ENCODE results near the gene USB1.
A peak's percentile ranks its signal among the peaks of the same experiment; 100 is the strongest.
"Not testable (repeated sequence)": the region's sequence is repeated elsewhere in the genome, so short reads cannot be mapped to it uniquely, and the experiment has no call there.

USB1 gene

DNA sequence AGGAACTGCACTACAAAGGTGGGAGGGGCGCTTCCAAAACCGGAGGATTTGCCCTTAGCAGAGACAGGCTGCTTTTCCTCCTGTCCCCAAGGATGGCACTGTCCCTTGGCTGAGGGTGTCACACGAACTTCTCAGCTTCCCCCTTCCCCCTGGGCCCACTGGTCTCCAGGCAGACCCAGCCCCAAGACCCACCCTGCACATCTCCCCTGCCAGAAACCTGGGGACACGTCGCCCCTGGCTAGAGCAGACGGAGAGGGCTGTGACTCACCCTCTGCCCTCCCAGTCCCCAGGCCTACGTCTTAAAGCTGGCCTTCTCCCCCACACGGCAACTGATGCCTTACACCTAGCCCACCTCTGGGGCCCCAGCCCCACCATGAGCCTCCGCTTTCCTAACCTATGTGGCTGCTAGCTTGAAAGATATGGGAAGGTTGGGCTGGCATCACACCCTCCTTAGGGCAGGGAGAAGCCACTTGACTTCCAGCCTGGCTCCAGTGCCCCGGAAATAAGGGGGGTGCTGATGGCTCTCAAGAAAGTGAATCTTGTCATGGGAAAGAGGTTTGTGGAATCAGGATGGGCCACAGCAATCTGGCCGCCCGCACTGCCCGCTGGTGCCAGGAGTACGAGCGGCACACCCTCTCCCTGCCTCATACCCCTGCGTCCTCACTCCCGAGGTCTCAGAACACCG is 5.3 kb upstream of the USB1 start:
- no peak for DNase-seq (ENCODE audit: low read depth in 3 of 3)

DNA sequence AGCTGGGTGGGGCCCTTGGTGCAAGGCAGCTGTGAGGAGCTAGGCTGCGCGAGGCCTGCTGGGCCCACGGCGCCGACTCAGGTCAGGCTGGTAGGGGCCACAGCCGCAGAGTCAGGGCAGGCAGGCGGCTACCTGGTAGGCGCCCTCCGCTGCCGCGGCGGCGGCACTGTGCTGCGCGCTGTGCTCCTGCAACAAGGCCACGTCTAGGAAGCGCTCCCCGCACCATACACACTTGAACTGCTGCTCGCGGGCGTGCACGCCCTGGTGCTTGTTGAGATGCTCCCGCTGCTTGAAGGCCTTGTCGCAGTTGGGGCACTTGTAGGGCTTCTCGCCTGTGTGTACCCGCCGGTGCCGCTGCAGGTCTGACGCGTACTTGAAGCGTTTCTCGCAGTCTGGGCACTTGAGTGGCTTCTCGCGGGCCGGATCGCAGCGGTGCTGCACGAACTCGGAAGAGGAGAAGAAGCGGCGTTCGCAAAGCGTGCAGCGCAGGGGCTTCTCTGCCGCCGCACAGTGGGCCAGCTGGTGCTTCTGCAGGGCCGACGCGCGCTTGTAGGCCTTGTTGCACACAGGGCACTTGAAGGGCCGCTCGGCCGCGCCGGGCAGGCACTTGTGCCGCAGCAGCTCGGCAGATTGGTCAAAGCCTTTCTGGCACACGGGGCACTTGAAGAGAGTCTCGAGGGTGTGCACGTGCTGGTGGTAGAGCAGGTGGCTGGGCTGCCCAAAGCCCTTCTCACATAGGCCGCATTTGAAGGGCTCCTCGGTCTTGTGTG is 4.6 kb upstream of the USB1 start:
- no peak for DNase-seq (ENCODE audit: low read depth in 3 of 3)

DNA sequence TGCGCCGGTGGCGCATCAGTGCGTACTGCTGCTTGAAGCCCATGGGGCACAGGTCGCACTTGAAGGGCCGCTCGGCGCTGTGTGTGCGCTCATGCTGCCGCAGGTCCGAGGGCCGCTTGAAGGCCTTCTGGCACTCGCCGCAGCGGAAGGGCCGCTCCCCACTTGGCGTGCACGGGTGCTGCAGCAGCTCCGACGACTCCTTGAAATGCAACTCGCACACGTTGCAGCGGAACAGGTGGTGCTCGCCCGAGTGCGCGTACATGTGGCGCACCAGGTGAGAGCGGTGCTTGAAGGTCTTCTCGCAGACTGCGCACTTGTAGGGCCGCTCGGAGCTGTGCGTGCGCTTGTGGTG is 4.1 kb upstream of the USB1 start:
- DNase-seq (ENCODE audit: low read depth in 3 of 3): no peak

DNA sequence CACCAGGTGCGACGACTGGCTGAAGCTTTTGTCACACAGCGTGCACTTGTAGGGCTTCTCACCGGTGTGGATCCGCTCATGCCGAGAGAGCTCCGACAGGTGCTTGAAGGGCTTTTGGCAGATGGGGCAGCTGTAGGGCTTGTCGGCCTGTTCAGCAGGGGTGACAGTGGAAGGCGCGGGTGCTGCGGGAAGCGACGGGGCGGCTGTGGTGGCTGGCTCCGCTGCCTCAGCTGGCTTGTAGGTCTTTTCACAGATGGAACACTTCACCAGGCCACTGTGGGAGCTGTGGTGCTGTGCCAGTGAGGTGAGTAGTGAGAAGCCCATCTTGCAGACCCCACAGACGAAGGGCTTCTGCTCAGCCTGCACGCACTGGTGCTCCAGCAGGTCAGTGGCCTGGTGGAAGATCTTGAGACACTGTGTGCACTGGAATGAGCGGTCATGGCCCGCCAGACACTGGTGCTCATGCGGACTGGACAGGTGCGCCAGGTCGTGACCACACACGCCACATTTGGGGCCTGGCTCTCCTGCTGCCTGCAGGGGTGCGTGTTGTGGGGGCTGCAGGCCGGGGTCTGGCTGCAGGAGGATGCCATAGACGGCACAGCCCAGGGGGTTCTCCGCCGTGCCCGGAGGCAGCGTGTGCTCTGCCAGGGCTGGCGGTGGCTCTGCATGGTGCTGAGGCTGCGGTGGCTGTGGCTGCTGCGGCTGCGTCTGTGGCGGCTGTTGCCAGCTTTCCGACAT is 3.5 kb upstream of the USB1 start:
- no peak for DNase-seq (ENCODE audit: low read depth in 3 of 3)

DNA sequence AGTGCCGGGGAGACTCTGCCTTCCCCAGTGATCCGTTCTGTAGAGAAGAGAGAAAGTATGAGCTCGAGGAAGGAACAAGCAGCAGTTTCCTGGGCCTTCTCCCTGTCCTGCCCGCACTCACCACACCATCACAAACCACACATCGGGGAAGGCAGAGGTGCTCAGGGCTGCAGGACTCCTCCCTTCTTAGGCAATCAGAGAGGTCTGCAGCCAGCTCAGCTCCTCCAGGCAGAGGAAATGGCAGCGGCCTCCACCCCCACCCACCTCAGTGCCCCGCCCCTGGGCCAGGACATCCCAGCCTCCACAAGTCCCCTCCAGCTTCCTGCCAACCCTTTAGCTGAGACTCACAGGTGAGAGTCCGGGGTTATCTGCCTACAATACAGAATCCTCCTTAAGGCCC is 2.7 kb upstream of the USB1 start:
- peak in 1 of 3 donors; percentile 37 for DNase-seq (ENCODE audit: low read depth in 3 of 3)

DNA sequence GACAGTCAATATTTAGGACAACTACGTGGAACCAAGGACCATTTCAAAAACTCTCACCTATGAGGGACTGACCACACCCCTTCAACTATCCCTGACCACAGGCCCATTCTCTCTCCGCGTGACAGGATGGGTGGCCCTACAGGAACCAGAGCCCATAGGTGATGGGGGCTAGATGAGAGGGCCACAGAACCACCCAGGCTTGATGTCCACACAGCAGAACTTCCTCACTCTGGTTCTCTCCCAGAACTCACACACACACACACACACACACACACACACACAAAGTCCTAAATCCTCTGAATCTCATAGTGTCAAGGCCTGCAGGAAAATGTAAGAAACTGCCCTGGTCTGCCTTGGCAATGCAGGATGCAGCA is 2.2 kb upstream of the USB1 start:
- DNase-seq (ENCODE audit: low read depth in 3 of 3): no peak

DNA sequence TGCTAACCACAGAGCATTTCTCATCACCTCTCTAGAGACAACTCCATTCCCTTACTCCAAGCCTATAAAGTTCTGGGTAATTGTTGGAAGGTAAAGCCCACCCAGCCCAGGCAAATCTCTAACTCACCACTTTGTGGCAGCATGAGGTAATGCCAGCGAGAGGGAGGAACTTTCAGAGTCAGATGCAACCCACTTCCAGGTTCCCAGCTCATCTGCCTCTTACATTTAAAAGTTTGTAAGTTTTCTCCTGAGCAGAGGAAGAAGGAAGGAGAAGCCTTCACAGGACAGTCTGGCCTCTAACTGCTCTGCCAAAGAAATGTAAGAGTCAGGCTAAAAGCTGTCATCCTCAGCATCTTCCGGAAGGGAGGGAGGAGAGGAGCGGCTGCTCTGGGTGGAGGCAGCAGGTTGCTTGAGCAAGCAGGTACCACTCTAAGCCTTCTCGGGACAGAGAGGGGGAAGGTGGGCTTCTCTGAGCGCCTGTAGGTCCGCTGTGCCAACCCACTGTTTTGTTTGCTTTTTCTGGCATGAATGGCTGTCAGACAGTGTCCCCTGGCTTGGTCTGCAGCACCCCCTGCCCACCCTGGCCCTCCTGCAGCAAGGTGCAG is 1.7 kb upstream of the USB1 start:
- peak in 1 of 3 donors; percentile 19 for DNase-seq (ENCODE audit: low read depth in 3 of 3)

DNA sequence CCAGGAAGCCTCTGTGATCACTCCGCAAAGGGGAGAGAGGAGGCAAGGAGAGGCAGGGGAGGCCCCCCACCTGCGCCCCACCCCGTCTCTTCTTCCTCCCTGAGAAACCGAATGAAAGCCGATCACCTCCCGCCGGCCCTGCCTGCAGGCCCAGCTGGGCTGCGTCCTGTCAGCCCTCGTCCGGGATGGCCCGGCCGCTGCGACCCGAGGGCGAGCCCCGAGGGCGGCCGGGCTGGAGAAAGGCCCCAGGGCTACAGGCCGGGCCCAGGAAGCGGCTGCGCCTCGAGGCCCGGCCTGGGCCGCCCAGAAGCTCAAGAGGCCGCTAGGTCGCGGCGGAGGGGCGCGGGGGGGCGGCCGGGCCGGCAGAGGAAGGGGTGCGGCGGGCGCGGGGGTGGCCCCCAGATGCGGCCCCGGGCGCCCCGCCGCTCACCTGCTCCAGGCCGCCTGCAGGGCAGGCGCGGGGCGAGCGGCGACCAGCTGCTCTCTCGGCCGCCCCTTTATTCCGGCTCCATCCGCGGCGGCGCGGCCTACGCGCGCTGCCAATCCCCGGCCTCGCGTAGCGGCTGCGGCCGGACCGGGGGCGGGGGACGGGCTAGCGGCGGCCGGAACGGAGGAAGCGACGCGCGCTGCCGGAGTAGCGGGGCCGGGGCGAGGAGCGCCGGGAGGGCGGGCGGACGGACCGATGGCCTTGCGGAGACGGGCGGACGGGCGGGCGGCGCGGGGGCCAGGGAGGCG is 1.1 kb upstream of the USB1 start, which contains the start of gene ZNF319:
Gene ZNF319, minus strand, starts transcription at position 702 of the 735 bp plus-strand sequence. CDS start 2,407 bp downstream, outside the sequence.
- DNase-seq (ENCODE audit: low read depth in 3 of 3): no peak

DNA sequence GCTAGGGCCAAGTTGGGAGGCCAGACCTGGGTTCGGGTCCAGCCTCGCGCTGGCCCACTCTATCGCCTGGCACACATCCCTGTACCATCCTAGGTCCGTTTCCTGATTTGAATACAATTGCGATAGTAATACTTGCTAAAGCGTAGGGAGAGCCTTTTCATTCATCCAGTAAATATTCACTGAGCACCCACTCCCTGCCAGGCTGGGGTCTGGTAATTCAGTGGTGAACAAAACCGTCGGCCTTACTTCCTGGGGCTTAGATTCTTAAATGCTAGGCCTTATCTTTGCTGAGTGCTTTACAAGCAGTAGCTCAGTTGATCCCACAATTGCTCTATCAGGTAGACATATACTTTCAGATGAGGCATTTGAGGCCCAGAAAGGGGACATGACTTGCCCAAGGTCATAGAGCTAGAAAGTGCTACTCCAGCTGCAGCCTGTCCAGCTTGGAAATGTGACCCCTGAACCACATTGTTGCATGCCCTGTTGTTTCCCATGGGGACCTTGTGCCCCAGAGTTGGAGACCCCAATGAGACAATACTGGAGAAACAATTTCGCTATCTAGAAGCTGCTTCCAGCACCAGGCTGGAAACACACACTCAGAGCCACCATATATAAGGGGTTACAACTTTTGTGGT is 691 bp downstream of the USB1 start:
- DNase-seq (ENCODE audit: low read depth in 3 of 3): no peak

DNA sequence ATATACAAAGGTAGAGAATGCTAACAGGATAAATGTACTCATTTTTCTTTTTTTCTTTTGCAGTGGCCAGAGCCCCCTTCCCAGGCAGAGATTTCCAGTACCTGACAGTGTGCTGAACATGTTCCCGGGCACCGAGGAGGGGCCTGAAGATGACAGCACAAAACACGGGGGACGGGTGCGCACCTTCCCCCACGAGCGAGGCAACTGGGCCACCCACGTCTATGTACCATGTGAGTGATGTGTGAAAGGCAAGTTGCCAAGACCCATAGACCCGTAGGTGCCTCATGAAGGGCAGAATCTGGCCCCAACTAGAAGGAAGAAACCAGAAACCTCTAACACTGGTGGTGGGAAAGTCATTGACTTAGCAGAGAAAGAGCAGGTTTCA is 1.2 kb downstream of the USB1 start:
- no peak for DNase-seq (ENCODE audit: low read depth in 3 of 3)

DNA sequence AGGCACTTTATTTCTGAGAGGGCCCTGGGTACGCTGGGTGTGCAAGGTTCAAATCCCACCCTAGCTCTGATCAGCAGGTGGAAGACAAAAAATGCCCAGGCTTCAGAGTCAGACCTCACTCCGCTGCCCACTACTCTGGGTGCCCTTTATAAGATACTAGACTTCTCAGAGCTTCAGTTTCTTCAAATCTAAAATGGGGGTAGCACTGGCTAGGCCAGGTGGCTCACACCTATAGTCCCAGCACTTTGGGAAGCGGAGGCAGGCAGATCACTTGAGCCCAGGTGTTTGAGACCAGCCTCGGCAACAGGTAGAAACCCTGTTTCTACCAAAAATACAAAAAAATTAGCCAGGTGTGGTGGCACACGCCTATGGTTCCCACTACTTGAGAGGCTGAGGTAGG is 1.7 kb downstream of the USB1 start:
- no peak for DNase-seq (ENCODE audit: low read depth in 3 of 3)

DNA sequence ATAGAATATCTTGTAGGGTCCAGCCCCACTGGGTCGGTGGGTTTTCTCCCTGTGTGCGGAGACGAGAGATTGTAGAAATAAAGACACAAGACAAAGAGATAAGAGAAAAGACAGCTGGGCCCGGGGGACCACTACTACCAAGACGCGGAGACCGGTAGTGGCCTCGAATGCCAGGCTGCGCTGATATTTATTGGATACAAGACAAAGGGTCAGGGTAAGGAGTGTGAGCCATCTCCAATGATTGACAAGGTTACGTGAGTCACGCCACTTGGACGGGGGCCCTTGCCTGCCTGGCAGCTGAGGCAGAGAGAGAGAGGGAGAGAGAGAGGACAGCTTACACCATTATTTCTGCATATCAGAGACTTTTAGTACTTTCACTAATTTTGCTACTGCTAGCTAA is 3.5 kb downstream of the USB1 start:
- not testable (repeated sequence) for DNase-seq (ENCODE audit: low read depth in 3 of 3)

DNA sequence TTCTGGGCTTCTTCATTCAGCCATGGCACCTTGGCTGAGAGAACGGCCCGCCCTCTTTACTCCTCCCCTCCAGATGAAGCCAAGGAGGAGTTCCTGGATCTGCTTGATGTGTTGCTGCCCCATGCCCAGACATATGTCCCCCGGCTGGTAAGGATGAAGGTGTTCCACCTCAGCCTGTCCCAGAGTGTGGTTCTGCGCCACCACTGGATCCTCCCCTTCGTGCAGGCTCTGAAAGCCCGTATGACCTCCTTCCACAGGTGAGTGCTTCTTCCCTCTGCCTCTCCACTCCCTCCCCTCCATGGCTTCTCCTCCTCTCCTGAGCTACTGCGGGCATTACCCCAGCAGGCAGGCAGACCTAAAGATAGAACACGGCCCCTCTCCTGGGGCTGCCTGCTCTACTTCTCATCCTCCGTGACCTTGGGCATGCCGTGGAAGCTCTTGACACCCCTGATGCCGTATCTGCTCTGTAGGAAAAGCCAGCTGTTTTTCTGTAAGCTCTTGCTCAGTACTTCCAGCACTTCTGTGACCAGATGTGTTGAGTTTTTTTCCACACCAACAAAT is 8.7 kb downstream of the USB1 start:
- no peak for DNase-seq (ENCODE audit: low read depth in 3 of 3)

DNA sequence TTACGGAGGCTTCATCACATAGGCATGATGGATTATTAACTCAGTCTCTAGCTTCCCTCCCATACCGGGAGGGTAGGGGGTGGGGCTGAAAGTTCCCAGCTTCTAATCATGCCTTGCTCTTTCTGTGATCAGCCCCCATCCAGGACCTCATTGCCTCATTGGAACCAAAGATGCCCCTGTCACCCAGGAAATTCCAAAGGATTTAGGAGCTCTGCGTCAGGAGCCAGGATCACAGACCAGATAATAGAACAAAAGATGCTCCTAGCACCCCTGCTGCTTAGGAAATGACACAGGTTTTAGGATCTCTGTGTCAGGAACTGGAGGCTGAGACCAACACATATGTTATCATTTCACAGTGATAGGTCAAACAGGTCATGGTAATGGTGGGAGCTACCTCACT is 9.7 kb downstream of the USB1 start:
- DNase-seq (ENCODE audit: low read depth in 3 of 3): no peak

DNA sequence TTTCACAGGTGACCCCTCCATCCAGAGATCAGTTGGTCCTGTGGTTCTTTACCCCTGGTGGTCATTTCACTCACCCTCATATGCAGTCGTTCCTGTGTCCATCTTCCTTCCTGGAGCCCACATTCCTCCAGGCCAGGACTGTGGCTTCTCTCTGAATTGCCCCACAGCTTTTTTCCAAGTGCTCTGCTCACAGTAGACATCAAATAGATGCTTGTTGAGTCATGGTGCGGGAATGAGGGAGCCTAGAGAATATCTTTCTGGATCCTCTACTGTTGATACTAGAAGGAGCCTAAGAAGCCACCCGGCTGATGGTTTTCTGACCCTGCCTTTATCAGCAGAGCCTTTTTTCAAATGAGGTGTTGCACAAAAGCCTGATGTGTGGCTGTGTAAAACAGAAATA is 10.4 kb downstream of the USB1 start:
- DNase-seq (ENCODE audit: low read depth in 3 of 3): no peak

DNA sequence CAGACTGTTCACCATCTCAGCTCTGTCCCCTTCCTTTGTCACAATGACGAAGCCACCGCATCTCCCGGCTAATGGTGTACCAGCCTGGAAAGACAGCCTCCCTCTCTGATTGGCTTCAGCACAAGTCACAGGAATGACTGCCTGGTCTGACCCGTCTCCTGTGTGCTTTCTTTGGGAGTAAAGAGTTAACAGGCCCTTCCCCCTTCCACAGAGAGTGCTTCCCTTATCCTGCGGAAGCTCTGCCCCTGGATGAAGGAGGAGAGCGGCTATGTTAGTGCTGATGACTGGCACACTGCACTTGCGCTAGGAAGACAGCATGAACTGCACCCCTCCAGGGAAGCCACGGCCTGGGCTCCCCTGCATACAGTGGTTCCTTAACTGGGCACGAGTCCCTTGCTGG is 11.3 kb downstream of the USB1 start:
- no peak for DNase-seq (ENCODE audit: low read depth in 3 of 3)

DNA sequence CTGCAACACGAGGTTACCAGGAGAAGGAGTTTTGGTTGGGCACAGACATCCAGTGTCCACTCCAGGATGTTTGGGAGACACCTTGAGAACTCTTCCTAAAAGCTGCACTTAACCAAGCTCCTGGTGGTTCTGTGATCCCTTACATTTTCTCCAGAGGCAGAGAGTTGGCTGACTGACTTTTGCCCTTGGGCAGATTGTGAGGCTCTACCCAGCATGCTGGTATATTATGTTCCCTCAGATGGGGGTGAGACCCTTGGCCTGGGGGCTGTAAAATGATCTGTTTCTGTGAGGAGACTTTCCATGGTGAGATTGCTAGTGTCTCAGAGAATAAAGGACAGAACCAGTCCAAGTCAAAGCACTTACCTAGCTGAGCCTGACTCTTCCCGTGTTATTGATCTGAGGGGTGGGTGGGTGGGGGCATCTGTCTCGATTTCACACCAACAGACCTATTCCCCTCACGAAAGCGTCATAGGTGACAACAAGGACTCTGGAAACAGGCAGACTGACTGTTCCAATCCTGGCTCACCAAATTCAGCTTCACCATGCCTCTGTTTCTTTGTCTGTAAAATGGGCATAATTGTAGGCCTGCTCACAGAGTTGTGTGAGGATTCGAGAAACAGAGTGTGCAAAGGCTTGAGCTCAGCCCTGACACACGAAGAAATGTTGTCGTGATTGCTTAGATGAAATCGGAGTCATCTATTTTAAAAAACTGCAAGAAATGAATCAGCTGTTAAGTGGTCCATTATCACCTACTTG is 12.2 kb downstream of the USB1 start:
- no peak for DNase-seq (ENCODE audit: low read depth in 3 of 3)

DNA sequence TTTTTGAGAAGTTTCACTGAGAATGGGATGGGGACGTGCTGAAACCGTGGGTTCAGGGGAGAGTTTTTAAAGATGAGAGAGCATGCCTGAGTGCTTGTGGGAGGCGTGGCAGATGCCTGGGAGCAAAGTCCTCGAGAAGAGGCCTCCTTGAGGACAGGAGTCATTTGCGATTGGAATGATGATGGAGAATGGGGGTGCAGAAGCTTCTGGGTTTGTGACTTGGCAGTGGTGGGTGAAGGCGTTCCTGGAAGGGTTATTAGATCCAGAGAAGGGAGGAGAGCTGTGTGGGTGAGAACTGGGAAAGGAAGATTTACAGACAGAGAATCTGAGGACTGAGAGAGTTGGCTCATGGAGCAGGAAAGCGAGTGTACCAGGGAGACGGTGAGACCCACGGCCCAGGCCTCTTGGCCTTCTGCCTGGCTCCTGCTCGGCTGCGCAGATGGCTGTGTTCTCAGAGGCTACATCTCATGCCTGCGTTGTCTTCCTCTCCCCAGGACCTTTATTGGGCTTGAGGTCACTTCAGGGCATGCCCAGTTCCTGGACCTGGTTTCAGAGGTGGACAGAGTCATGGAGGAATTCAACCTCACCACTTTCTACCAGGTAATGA is 15.7 kb downstream of the USB1 start:
- no peak for DNase-seq (ENCODE audit: low read depth in 3 of 3)

DNA sequence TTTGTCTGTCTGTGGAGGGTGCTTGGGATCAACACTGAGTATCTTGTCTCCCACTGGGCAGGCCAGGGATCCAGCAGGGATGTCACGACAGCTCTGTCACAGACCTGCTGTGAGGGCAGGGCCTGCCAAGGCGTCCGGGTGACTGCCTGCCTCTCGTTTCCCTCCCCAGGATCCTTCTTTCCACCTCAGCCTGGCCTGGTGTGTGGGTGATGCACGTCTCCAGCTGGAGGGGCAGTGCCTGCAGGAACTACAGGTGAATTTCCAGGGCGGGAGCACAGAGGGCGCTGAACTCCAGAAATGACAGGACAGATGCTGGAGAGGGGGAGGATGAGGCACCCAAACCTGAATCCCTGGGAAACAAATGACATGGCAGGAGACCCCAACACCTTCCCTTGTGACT is 17.6 kb downstream of the USB1 start:
- DNase-seq (ENCODE audit: low read depth in 3 of 3): no peak
